GM10248 (cell line): ENCODE measurements around the gene GRID1.

Experiments used
- CTCF ChIA-PET: fragments of 300-600 bp; sonication (Branson Sonifier 250); formaldehyde crosslinking; extraction: SDS; loops from one replicate; lab custom pipeline; 2021; ENCODE audit warnings: antibody characterized with exemption; lab: Yijun Ruan, JAX
- POLR2A ChIA-PET: fragments of 350-650 bp; sonication (Branson Sonifier 250); formaldehyde crosslinking; extraction: SDS; loops from one replicate; lab custom pipeline; 2020; ENCODE audit warnings: antibody characterized with exemption; lab: Yijun Ruan, JAX
- DNase-seq: peaks from one replicate; pipeline ENCODE4 v3.0.0; 2012; ENCODE audit errors: extremely low spot score
- TF ChIP-seq, protein P1 (sequence below): IDR thresholded peaks from 2 replicates; pipeline ENCODE4 v1.5.1; 2012; ENCODE audit warnings: mild to moderate bottlenecking, low read depth; ENCODE audit errors: extremely low read depth, missing control alignments, control extremely low read depth

The GRID1 gene

DNA sequence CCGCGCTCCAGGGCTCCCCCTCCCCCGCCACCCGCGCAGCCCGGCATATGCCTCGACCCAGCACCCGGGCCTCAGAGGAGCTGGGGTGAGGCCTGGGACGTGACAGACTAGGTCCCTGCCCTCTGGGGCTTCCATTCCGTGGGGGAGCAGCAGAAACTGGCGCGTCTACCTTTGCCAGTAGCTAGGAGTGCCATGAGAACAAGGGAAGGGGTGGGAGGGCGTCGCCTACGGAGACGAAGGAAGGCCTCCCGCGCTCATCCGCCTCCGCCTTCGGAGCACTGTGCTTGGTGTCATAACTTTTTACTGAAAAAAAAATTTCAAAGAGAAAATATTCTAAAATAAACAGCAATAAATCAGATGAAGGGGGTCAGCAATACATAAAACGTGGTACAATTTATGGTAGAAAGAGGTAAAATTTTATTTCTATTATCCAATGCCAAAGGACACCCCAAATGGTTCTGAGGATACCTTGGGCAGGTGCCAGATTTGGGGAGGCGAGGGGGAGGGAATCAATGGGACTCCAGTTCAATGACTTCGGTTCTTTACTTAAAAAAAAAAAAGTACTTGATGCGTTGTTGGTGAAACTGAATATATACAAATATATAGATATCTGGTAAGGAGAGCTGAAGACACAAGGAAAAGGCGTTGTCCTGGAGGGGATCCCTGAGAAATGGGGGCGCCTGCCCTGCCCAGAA is 35.1 kb upstream of the GRID1 start:
- CTCF ChIA-PET, result interaction anchor here (0.8 to 6.9 kb wide), 9 partner anchors 12 to 183 kb away, joined by 3 to 95 read pairs (median 7); no protein-coding TSS in a partner anchor
- POLR2A ChIA-PET, result interaction anchor here (0.6 to 1.3 kb wide), 5 partner anchors 9 to 128 kb away, joined by 3 to 6 read pairs (median 3); partner anchors contain the start of gene WAPL
- TF ChIP-seq, protein P1, sequence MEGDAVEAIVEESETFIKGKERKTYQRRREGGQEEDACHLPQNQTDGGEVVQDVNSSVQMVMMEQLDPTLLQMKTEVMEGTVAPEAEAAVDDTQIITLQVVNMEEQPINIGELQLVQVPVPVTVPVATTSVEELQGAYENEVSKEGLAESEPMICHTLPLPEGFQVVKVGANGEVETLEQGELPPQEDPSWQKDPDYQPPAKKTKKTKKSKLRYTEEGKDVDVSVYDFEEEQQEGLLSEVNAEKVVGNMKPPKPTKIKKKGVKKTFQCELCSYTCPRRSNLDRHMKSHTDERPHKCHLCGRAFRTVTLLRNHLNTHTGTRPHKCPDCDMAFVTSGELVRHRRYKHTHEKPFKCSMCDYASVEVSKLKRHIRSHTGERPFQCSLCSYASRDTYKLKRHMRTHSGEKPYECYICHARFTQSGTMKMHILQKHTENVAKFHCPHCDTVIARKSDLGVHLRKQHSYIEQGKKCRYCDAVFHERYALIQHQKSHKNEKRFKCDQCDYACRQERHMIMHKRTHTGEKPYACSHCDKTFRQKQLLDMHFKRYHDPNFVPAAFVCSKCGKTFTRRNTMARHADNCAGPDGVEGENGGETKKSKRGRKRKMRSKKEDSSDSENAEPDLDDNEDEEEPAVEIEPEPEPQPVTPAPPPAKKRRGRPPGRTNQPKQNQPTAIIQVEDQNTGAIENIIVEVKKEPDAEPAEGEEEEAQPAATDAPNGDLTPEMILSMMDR, result no peak
- no peak for DNase-seq

DNA sequence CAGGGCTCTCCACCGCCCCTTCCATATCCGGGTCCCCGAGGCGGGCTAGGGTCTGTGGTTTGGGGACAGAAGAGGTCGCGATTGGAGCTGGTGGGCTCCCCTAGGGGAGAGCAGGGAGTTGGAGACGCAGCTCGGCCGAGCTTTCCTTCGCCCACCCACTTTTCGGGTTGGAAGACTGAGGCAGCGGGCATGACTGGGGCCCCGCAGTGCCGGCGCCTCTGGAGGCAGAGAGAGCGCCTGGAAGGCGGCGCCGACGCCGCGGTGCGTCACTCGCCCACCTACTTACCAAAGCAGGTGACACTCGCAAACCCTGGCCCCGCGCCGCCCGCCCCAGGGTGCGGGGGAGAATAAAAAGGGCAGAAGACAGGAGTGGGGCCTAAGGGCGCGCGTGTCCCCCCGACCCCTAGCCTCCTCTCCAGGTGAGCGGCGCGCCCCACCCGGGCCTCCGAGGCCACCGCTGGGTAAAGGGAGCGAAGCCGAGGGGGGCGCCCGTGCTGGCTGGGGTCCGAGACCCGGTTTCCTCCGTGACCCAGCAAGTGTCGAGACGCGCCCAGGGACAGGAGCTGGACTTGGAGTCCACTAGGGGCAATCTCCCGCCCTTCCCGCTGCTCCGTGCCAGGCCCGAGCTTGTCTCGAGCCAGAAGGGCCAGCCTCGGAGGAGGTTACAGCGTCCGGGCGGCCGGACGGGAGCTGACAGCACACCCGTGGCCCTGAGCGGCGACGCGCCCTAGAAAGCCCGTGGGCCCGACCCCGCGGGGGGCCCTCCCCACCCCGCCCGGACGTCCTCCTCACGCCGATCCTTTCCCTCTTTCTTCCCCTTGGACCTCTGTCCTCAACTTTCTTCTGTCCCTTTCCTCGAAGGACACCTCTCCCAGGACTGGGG is 34.4 kb upstream of the GRID1 start:
- TF ChIP-seq, protein P1, result no peak
- DNase-seq, result peak; percentile 75
- CTCF ChIA-PET, result interaction anchor here (0.7 to 6.9 kb wide), 29 partner anchors 8 to 243 kb away, joined by 3 to 95 read pairs (median 4); no protein-coding TSS in a partner anchor
- POLR2A ChIA-PET, result interaction anchor here (0.7 to 1.3 kb wide), 6 partner anchors 10 to 185 kb away, joined by 3 to 4 read pairs (median 3); partner anchors contain the start of gene WAPL

DNA sequence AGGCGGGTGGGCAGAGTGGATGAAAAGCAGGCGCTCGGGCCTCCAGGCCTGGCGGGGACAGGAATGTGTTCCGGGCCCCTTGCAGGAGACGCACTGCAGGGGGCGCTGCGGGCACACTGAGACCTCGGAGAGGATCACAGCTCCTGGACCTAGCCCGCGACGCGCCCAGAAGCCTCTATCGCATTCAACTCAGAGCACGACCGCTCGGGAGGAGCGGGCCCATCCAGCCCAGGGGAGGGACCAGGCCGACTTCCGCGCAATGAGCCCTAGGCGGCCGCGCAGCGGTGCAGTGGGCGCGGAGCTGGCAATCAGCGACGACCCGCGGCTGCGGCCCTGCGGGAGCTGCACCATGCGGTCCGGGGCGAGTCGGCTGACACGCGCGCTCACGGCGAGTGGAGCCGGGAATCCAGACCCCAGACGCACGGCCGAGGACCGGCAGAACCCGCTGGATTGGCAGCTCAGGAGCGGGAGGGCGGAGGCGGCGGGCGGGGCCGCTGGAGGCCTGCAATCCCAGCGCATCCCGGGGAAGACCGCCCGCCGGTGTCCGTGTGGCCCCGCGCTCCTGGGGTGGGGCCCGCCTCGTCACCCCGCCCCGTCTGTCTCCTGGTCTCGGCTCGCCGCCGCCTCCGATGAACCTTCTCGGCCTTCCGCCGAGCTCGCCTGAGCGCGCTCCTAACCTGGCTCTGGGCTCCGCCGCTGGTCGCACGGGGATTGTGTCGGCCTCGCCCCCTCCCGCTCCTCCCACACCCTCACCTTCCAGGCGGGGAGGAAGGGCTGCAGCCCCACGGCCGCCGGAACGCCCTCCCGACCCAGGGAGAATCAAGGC is 33.5 kb upstream of the GRID1 start:
- DNase-seq, result peak; percentile 91
- TF ChIP-seq, protein P1, result peak; percentile 94
- CTCF ChIA-PET, result interaction anchor here (0.7 to 6.9 kb wide), 38 partner anchors 9 to 518 kb away, joined by 3 to 95 read pairs (median 4); no protein-coding TSS in a partner anchor
- POLR2A ChIA-PET, result interaction anchor here (0.7 to 1.3 kb wide), 4 partner anchors 9 to 186 kb away, joined by 3 to 6 read pairs (median 3); no protein-coding TSS in a partner anchor

DNA sequence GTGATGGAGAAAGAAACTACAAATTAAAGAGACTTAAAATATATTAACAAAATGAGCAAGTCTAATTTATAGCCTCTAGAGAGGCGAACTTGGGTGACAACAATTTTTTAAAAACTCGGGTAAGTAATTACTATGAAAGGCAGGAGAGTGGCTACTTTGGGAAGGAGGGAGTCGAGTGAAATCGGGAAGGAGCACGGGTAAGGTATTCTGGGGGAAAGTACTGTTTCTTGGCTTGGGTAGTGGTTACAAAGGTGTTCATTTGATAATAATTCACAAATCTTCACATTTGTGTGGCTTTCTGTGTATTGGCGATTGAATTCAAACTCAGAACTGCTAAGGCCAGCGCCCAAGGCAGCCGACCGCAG is 32.9 kb upstream of the GRID1 start:
- DNase-seq, result no peak
- CTCF ChIA-PET, result interaction anchor here (0.8 to 6.9 kb wide), 27 partner anchors 9 to 519 kb away, joined by 3 to 95 read pairs (median 4); no protein-coding TSS in a partner anchor
- POLR2A ChIA-PET, result interaction anchor here (0.7 to 1.3 kb wide), 3 partner anchors 9 to 186 kb away, joined by 3 to 6 read pairs (median 3); no protein-coding TSS in a partner anchor
- TF ChIP-seq, protein P1, result no peak

DNA sequence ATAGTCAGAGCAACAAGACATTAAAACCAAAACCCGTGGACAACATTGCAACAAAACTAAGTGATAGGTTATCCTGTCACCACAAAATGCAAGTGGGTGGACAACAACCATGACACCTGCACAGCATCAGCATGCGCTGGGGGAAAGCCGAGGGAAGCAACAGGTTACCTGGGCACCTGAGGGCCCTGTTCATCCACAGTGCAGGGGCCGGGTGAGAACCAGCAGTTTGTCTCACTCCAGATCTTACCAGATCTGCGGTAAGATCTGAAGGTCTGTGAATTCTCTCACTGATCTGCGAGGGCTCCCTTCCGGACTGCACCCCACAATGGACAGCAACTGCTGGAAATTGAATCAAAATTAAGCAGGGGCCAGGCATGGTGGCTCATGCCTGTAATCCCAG is 30.5 kb upstream of the GRID1 start:
- TF ChIP-seq, protein P1, result no peak
- DNase-seq, result no peak
- ChIA-PET POLR2A (no interaction called here), CTCF (interaction anchor here (6.8 to 6.9 kb wide), 2 partner anchors 16 to 188 kb away, joined by 72 to 95 read pairs; no protein-coding TSS in a partner anchor)
